T47D (cell line): ENCODE data around the gene TMEM143.
"Not testable (repeated sequence)": the region's sequence is repeated elsewhere in the genome, so short reads cannot be mapped to it uniquely, and the experiment has no call there.

Experiments
- DNase-seq, 2 experiments: peaks; one replicate each; pipeline versions ENCODE4 v3.0.0 to v3.0.0-alpha.2; 2011 to 2012; ENCODE audit warnings: low read depth in 1 of 2, low spot score in 1 of 2
- JUND ChIP-seq: IDR thresholded peaks from 2 replicates; pipeline ENCODE4 v1.6.1; 2012; ENCODE audit warnings: low read depth
- in situ Hi-C: cut with HindIII; loops from 2 replicates; pipeline ENCODE4 v1.10.0; 2016; ENCODE audit warnings: low sequenced_read_pairs, low pct_unique_long_range_greater_than_20kb

The TMEM143 gene

DNA sequence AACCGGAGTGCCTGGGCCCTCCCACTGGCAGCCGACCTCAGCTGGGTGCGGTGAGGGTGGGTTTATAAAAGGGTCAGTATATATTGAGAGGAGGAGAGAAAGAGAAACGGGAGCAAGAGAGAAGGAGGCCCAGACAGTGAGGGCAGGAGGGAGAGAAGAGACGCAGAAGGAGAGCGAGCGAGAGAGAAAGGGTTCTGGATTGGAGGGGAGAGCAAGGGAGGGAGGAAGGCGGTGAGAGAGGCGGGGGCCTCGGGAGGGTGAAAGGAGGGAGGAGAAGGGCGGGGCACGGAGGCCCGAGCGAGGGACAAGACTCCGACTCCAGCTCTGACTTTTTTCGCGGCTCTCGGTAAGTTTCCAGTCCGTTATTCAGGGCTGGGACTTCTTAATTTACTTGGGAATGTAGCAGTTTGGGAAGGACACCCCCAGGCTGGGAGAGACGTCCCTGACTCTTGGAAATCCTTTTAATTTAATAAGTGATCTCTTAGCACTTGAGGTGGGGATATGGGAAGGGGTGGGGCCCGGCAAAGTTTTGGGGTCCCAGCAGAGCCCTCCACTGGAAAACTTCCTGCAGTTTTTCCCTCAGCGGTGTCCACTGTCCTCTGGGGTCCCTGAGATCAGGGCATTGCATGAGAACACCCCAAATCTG lies 38.4 kb downstream of the TMEM143 start, which contains the start of gene EMP3:
Gene EMP3, plus strand, starts transcription at position 288 of the 646 bp plus-strand sequence. CDS start 1,293 bp downstream, outside the sequence.
- peak in 1 of 2 experiments; percentile 51 for DNase-seq
- no peak for TF ChIP-seq JUND
- in situ Hi-C loops = no loop called here

DNA sequence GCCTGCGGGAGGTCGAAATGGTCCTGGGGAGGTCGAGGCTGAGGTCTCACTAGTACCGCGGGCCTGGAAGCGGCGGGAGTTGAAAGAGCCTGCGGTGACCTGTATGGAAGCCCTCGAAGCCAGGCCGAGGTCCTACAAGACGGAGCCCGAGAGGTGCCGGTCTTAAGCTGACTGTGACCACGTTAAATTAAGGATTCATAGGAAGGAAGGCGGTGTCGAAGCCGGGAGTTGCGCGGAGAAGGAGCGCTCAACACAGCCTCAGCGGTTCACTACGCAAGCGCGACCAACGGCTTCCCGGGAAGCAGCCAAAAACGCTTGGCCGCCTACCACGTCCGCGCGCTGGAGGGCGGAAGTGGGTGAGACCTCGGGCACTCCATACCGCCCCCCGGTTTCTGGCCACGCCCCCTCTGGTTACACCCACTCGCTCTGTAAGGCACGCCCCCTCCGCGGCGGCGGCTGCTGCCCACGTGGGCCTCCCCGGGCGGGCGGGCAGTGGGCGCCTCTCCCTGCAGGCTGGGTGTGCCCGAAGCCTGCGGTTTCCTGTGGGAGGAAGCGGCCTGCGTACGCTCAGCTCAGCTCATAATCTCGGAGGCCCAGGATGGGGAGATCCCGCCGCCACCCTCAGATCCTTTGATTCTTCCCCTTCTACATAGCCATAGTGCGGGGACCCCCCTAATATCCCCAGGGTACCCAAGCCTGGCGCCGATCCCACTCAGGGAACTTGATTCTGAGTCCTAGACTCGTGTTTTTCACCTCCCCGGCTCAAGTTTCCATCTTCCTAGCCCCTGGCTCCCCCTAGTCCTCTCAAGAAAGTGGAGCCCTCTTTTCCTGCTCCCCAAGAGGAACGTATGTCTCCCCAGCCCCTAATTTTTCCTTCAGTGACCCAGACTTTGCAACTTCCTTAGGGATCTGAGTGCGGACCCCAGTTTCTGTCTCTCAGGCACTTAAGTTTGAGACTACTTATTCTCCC lies 41.8 kb downstream of the TMEM143 start:
- DNase-seq = peak; percentile 60 to 96
- in situ Hi-C loops = no loop called here
- no peak for TF ChIP-seq JUND

GRCh38 chr19:48321372-48321621 lies 42.4 kb downstream of the TMEM143 start:
- no peak for TF ChIP-seq JUND
- peak; percentile 80 to 97 for DNase-seq
- in situ Hi-C loops = no loop called here

- in situ Hi-C loops = no loop called here
- DNase-seq = peak; percentile 34 to 83
- TF ChIP-seq JUND = no peak
Observed at GRCh38 chr19:48319647-48320541, 43.8 kb downstream of the TMEM143 start.

DNA sequence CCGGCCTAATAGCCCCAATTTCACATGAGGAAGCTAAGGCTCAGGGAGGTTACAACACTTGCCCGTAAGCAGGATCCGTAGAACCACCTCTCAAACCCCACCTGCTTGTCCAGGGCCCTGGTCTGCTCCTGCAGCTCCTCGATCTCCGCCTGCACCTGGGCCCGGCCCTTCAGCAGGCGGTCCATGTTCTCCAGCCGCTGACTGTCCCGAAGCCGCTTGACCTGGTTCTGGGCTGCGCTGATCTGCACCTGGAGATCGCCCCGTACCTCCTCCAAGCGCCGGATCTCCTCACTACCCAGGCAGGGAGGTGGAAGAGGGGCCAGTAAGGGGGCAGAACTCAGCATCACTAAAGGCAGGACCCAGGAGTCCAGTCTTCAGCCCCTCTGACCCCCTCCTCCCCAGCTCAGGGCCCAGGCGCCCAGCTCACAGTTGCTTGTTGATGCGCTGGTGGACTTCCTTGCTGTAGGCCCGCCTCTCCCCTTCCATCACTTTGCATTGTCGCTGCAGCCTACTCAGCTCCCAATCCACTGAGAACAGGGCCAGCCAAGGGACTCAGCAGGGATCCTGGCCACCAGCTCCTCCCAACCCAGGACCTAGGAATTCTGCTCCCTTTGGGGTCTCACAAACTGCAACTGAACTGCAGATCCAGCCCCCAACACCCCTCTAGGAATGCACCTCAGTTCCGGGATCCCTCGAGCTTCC lies 45.3 kb downstream of the TMEM143 start:
- no peak for TF ChIP-seq JUND
- DNase-seq = no peak
- in situ Hi-C loops = no loop called here

DNA sequence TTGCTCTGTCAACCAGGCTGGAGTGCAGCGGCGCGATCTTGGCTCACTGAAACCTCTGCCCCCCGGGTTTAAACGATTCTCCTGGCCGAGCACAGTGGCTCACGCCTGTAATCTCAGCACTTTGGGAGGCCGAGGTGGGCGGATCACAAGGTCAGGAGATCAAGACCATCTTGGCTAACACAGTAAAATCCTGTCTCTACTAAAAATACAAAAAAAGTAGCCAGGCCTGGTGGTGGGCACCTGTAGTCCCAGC lies 46.1 kb downstream of the TMEM143 start:
- DNase-seq, in situ Hi-C loops: not testable (repeated sequence)

GRCh38 chr19:48315712-48316111 lies 48.0 kb downstream of the TMEM143 start:
- TF ChIP-seq JUND = no peak
- in situ Hi-C loops = no loop called here

GRCh38 chr19:48311384-48311783 lies 52.4 kb downstream of the TMEM143 start:
- DNase-seq = no peak
- in situ Hi-C loops = no loop called here
- TF ChIP-seq JUND = no peak

More at GRCh38 chr19:48315712-48316111, 48.0 kb downstream of the TMEM143 start:
- no peak for DNase-seq

- DNase-seq = no peak
- in situ Hi-C loops = no loop called here
- TF ChIP-seq JUND = no peak
Observed at GRCh38 chr19:48310227-48310626, 53.5 kb downstream of the TMEM143 start.

DNA sequence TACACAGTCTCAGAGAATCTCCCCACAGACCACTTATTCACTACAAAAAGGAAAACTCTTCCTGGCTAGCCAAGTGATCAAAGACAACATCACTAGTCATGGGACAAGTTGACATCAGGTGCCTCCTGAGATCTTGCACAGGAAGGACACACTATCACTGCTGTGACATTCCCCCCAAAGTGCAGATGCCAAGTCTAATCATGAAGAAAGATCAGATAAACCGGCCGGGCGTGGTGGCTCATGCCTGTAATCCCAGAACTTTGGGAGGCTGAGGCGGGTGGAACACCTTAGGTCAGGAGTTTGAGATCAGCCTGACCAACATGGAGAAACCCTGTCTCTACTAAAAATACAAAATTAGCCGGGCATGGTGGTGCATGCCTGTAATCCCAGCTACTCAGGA lies 54.0 kb downstream of the TMEM143 start:
- in situ Hi-C loops, DNase-seq: not testable (repeated sequence)

DNA sequence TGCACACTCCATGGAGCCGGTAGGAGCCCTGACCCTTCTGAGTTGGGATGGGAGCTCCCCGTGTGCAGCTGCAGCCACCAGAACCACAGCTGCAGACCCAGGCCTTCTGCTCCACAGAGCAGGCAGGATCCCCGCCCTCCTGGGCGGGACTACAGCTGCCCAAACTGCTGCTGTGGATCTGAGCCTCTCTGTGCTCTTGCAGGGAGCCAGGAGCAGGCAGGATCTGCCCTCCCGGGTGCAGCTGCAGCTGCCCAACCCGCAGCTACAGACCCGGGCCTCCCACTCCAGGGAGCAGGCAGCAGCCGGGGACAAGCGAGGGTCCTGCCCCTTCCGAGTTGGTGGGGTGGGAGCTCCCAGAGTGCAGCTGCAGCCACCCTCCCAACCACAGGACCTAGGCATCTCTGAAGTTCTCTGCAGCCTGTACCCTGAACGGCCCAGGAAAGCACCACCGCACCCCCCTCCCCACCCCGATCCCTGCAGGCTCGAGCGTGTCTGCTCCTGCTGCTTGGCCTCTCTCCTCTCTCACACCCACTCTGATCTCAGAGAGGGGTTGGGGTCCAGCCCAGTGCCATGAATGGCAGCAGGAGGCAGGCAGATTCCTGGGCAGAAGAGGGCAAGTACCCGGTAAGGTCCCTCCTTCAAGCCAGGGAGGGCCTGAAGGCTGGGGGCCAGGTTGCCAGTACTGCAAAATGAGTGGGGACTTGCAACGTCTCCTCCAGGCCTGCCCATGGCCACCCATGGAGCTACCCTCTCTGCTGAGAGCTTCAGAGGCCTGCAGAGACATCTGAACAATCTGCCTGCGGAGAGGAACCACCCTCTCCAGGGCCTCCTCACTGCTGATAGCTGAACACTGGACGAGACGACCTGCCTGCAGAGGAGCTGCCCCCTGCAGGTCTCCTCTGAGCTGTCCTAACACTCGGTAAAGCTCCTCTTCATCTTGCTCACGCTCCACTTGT lies 54.8 kb downstream of the TMEM143 start:
- TF ChIP-seq JUND = no peak
- in situ Hi-C loops = no loop called here
- DNase-seq = no peak
